Stimulated activated CD4-positive, alpha-beta T cell treated with anti-CD3 and anti-CD28 coated beads, Interleukin-1b, Interleukin-23, amount 100 ng/mL, for 48 hours (primary cell): ENCODE measurements around the gene PITPNC1.

Experiments used
- DNase-seq: peaks from one replicate; pipeline ENCODE4 v3.0.0-alpha.2; 2020

Gene PITPNC1

DNA sequence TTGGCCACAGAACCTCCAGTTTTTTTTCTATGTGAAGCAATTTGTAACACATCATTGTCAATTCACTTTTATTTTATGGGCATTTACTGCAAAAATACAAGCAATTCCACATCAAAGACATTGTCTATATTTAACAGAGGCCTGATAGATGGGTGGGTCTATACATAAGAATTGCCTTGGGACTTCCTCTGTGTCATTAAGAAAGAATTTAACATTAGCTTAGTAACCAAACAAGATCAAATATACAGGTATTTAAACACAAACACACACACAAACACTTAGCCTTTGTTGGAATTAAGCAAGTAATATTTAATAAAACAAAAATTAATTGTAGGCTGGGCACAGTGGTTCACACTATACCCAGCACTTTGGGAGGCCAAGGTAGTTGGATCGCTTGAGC is 4.3 kb upstream of the PITPNC1 start:
- DNase-seq: no peak

DNA sequence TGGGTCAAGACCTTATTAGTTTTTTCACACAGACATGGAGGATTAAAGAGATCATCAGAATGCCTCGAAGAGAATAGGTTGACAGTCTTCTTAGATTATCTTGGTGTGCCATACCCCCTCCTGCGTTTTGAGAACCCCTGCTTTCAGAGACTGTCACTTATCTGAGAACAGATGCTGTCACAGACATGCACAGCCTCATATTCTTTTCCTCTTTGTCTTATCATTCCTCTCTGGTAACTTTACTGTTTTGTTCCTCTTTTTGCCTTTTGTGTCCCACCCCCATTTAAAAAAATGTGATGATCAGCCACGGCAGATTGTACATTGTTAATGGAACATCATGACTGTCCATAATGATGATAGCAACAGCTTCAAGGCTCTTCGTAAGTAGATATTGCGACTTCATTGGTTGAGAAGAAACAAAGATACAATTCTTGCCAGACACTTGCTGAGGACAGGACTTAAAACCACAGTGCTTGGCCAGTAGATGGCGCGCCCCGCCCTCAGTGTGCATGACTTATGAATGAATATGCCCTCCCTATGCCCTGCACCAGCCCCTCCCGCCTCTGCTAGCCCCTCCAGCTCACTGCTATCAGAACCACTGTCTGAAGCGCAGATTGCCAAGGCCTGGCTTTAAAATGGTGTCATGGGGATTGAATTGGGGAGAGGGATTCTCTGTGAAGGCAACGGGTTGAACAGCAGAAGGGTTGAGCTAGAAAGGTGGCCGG is 2.6 kb upstream of the PITPNC1 start:
- DNase-seq: peak; percentile 87

DNA sequence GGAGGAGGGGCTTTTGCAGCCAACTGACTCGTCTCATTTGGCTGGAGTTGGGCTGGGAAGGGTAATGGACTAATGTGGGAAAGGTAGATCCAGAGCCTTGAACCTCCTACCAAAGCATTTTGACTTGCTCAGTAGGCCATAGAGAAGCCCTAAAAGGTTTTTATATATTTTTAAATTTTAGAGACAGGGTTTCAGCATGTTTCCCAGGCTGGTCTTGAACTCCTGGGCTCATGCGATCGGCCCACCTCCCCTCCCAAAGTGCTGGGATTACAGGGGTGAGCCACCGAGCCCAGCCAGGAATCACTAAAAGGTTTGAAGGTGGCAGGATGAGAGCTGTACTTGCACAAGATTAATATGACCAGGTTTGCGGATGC is 2.0 kb upstream of the PITPNC1 start:
- DNase-seq: no peak

DNA sequence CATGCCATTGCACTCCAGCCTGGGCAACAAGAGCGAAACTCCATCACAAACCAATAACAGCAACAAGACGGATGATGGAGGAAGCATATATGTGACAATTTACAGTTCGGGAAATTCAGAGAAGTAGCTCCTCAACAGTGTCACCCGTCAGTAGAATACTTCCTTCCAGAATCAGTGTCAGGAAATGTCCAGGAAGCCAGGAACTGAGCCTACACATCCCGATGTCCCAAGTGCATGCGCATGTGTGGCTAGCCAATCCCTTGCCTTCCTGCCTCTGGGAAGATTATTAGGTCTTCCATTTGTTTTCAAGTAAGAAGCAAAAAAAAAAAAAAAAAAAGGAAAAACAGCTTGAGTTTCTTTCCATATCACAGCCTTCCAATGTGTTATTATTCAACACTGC is 1.4 kb upstream of the PITPNC1 start:
- DNase-seq: no peak

DNA sequence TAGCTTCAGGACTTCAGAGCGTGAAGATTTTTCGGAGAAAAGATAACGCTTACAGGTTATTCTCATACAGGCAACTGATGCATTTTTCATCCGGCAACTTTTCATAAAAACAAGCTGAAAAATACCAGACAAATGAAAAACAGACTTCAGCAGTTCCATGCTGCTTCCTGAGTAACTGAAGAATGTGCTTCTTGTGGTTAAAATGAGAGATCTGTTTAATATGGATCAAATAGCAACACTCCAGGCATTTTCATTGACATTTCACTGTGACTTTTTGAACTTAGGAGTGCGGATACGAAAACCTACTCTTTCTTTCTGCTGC is 705 bp upstream of the PITPNC1 start:
- DNase-seq: no peak

DNA sequence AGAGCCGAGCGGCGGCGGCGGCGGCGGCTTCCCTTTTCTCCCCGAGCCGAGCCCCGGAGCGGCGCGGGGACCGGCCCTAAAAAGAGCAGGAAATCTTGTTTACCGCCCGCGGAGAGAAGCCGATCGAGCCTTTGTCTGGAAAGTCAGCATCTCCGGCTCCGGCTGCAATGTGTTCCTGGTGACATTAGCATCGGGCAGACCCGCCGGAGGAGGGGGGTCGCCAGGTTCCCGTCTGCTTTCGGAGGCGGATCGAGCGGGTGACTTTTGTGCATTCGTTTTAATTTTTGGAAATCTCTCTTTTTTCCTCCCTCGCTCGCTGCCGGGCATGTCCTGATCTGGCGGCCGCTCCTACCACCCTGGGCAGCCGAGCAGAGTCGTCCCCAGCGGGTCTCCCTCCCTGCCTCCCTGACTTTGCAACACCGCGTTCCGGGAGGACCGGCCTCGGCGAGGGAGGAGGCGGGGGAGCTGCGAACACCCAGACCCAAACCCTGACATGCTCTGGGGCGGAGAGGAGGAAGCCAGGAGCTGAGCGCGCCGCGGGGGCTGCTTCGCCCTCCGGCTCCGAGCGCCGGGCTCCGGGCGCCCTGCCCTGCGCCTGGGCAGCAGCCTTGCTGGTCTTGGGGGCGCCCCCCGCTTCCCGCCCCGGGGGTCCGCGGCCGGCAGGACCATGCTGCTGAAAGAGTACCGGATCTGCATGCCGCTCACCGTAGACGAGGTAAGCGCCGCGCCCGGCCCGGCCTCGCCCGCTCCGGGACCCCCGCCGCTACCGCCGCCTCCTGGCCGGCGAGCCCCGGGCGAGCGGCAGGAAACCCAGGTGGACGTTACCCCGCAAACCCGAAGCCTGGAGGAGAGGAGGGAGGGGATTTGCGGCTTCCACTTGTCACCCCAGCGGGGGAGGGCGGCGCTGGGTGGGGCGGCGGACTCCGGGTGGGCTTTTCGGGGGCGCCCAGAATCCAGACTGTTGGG is 690 bp downstream of the PITPNC1 start:
- DNase-seq: peak; percentile 58

DNA sequence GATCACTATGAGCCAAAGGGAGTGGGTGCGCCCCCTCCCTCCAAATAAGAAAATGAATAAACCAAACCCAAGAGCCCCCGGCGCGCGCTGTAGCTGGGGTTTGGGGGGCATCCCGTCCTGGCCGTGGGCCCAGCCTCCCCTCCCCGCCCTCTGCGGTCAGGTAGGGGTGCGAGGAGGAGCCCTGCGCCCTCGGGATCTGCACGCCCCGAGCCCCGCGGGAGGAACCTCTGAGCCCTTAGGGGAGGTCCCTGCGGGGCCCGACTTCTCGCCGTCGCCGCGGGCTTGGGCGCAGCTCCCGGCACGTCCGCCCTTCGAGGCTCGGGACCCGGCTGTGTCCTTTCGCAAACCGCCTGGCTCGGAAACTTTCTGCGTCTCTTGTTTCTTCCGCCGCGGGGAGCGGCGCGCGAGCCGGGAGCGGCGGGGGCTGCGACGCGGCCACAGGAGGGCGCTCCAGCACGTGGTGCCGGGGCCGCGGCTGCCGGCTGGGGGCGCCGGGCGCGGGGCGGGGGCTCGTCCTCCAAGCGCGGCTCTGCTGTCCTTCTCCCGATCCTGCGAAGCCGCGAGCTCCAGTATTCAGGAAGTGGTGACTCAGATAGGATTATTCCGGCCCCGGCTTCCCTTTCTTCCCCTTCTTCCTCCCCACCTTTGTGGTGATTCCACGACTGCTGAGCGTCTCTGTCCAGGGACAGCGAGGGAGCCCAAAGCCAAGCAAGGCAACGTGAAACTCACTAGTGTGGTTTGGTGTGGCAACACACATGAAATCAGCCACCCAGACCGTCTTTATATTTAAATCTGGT is 1.6 kb downstream of the PITPNC1 start:
- DNase-seq: peak; percentile 82

DNA sequence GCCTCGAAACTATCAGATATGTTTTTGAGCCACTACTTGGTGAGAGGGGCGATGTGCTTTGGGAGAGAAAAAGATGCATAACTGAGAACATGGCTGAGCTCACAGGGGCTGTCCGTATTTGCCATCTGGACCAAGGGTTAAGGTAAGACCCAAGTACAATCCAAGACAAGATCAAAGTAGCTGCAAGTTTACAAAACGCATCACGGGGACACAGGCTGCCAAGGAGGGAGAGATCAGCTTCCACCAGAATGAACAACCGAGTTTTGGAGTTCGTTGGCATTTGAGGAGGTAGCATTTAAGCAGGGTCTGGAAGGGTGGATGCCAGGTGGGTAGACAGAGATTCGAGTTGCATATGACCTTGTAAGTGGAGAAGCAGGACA is 2.2 kb downstream of the PITPNC1 start:
- DNase-seq: no peak

DNA sequence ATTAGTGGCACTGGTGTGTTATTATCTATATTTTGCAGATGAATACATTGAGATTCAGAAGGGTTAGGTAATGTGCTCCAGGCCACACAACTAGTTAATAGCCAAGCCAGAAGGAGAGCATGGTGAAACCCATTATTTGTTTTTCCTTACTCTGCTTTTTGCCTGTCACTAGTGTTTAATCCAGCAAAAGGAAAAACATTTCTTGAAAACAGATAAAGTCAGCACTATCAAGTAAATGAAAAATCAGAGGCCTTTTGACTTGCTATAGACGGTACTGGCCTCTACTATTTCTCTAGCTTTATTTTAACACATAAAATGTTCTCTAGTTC is 4.8 kb downstream of the PITPNC1 start:
- DNase-seq: no peak

DNA sequence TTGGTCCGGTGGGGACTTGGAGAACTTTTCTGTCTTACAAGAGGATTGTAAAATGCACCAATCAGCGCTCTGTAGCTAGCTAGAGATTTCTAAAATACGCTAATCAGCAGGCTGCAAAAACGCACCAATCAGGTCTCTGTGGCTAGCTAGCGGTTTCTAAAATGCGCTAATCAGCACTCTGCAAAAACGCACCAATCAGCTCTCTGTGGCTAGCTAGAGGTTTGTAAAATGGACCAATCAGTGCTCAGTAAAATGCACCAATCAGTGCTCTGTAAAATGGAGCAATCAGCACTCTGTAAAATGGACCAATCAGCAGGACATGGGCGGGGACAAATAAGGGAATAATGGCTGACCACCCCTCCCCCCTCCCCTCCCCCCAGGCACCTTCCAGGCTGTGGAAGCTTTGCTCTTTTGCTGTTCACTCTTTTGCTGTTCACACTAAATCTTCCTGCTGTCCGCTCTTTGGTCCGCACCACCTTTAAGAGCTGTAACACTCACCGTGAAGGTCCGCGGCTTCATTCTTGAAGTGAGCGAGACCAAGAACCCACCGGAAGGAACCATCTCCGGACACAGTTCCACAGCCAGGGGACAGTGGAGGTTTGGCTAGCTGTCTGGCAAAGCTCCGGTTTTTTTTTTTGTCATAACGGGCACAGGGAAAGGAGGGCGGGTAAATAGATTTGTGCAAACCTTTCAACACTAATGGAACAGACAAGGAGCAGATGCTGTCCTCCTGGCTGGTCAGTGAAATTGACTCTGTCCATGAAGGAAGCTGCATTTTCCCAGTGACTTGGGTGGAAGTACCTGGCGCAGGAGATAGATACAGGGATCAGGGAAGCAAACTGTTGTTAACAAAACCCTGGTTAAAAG is 8.3 kb downstream of the PITPNC1 start:
- DNase-seq: no peak

DNA sequence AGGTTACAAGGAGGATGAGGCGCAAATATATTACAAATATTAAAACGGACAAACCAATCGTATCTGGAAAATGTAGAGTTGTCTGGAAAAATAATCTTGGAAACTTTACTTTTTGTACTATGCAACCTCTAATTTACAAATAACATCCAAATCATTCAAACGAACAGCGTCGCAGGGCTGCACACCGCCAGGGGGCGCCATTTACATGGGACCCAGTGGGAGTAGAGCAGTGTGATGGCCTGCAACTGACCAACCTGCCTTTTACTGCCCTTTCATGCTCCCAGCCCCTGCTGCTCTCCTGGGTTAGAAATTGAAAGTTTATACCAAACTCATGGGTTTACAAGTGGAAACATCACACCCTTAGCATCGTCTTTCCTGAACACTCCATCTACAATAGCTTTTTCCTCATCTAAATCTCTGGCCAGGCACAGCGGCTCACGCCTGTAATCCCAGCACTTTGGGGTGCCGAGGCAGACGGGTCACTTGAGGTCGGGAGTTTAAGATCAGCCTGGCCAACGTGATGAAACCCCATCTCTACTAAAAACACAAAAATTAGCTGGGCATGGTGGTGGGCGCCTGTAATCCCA is 10.0 kb downstream of the PITPNC1 start:
- peak; percentile 64 for DNase-seq

DNA sequence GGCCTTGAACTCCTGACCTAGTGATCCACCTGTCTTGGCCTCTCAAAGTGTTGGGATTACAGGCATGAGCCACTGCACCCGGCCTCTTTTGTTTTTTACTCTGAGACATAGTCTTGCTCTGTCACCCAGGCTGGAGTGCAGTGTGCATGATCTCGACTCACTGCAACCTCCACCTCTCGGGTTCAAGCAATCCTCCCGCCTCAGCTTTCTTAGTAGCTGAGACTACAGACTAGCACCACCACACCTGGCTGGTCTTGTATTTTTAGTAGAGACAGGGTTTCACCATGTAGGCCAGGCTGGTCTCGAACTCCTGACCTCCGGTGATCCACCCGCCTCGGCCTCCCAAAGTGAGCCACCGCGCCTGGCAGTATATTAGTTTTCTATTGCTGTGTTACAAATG is 11.5 kb downstream of the PITPNC1 start:
- DNase-seq: peak; percentile 32

DNA sequence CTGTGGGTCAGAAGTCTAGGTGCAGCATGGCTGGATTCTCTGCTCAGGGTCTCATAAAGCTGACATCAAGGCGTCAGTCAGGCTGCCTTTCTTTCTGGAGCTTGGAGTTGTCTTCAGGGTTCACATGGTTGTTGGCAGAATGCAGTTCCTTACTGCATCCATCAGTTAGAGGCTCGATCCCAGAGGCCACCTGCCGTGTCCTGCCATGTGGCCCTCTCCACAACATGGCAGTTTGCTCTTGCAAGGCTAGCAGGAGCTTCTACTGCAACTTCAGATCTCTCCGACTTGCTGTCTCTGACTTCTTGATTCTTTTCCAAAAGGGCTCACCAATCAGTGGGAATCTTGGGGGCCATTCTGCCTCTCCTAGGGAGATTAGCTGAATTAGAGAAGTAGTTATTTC is 11.9 kb downstream of the PITPNC1 start:
- DNase-seq: no peak

DNA sequence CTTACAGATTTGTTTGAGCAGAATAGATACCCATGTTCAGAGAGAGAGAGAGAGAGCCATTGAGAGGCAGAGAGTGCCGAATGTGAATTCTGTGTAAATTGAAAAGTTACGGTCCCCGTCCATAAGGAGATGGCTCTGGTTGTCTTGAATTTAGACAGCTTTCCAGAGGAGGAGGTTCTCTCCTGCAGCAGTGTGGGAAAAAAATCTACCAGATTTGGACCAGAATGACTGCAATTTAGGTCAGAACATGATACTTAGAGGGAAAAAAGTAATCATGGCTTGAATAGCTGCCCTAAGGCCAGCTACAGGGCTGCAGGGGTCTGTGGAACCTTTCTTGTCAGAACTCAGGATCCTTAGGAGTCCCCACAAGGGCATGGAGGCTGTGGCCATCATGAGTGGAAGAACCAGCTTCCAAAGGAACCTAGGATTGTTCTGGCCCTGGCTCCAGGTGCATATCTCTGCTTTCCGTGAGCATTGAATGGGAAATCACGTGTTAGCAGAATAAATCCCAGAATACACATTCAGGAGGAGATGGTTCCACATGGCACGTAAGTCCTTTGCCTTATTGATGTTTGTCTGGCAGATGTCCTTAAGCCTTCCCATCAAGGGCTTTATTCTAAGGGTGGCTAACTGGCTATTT is 13.0 kb downstream of the PITPNC1 start:
- DNase-seq: no peak

DNA sequence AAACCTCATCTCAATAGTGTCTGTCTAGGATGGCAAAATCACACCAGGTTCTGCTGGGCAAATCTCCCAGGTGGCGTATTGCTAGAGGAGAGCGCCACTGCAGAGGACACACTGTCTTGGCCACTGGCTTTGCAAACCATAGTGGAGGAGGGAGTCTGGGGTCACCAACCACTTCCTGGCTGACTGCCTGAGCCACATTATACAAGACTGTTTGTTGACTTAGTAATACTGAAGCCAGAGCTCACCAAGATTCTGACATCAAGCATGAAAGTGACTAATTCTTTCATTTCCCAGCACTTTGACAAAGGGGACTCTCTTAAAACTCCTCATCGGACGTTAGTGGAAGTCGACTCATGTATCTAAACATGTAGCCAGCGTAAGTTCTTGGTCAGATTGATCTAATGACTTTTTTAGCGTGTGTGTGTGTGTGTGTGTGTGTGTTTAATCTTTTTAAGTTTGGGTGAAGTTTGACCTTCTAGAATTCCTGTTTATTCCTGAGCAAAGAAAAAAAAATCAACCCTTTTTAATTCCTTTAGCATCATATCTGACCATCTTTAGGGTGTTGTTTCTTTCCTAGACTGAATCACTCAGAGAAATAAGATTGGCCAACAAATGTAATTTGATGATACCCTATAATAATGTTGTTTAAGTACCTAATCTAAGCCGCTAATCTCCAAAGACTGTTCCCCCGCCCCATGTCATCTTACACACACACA is 13.7 kb downstream of the PITPNC1 start:
- peak; percentile 77 for DNase-seq

DNA sequence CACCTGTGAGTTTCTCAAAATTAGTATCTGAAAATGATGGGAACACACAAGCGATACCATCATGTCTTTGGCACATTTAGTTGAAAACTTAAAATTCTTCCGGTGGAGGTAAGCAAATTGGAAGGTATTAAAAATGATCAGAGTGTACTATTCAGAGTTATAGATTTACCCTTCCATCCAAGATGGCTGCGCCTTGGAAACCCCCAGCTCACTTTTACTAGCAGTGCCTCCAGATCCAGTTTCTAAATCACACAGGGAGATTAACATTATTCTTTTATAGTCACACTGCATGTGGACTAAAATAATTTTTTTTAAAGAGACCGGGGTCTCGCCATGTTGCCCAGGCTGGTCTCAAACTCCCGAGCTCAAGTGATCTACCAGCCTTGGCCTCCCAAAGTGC is 15.0 kb downstream of the PITPNC1 start:
- peak; percentile 30 for DNase-seq

DNA sequence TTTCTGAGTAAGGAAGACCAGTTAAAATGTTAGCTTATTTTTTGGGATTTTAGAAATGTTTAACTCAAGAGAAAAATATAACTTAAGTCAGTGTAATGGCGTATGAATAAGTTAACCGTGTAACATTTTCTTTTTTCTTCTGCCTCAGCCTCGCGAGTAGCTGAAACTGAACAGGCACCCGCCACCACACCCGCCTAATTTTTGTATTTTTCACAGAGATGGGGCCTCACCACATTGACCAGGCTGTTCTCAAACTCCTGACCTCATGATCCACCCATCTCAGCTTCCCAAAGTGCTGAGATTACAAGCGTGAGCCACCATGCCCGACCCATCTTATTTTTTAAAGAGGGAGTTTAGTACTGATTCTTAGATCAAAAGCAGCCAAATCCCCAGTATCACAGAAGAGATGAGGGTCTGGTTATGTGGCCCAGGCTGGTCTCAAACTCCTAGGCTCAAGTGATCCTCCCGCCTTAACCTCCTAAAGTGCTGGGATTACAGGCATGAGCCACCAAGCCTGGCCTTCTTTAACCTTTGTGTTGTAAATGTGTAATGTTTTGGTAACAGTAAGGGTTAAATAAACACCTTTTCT is 16.8 kb downstream of the PITPNC1 start:
- no peak for DNase-seq

DNA sequence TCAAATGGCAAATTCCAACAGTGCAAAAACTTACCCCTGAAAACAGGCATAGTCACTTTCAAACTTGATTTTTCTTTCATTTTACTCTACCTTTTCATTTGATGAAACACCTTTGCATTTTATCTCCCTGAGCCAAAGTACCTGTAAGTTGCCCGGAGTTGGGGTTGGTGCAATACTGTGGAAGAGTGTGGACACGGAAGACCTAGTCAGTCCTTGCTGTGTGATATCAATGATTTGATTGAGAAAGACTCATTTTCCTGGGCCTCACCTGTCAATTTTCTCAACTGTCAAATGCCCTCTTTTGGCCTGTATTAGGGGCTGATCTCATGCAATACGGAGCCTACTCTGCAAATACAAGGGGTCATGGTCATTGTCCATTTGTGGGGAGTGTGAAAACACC is 22.6 kb downstream of the PITPNC1 start:
- no peak for DNase-seq

DNA sequence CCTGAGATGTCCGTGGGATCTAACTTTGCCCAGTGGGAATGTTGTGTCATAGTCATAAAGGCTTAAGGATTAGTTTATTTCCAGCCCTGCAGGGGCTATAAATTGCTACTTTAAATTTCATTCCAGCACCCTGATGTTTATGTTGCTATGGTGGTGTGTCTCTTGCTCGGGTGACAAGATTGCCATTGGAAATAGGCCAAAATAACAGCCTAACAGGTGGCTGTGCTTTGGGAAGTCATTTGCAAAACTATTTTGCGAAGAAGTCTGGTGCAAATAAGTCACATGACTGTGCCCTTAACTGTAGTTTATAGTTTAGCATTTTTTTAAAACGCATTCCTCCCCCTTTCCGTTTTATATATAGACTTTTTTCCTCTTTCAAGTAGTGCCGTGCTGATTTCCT is 23.1 kb downstream of the PITPNC1 start:
- DNase-seq: no peak

DNA sequence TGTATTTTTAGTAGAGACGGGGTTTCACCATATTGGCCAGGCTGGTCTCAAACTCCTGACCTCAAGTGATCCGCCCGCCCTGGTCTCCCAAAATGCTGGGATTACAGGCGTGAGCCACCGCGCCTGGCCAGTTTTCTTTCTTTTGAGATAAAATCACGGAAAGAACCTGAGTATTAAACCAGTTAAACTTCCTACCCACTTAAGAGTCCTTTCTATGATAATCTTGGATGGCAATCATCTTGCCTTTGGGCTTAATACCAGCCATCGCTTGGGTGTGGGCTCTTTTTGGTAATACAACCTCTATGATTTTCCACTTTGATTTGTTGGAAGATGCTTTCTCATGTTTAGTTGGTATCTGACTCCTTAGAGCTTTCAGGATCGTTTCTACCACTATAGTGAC is 24.0 kb downstream of the PITPNC1 start:
- DNase-seq: no peak
